Adrenal gland (tissue), 12 donors: ENCODE data around the gene SHB. TPM values are rescaled to one million over a fixed set of nuclear protein-coding genes. Genes with fewer than 3 reads are reported as not detected.

Experiments used
- DNase-seq, 7 donors: peaks; one replicate each; pipeline ENCODE4 v3.0.0-alpha.2; 2019 to 2020
- H3K27ac ChIP-seq, 5 donors: fragments of 200-600 bp; sonication (generic) in 4 of 5; 1 replicate in 3 of 5; 2 replicates in 2 of 5; pipeline versions ENCODE4 v1.5.1 to v1.8.0; 2016 to 2020; ENCODE audit warnings: mild to moderate bottlenecking in 1 of 5
- H3K27me3 ChIP-seq: fragments of 200-600 bp; 2 replicates; pipeline ENCODE4 v1.8.0; 2021
- H3K36me3 ChIP-seq, 2 donors: fragments of 200-600 bp; replicated peaks in 1 of 2; 1 replicate in 1 of 2; 2 replicates in 1 of 2; pipeline versions ENCODE4 v1.5.1 to v1.8.0; 2018 to 2022
- H3K4me1 ChIP-seq, 2 donors: fragments of 200-600 bp; replicated peaks in 1 of 2; 1 replicate in 1 of 2; 2 replicates in 1 of 2; pipeline versions ENCODE4 v1.5.1 to v1.8.0; 2018 to 2021
- H3K4me3 ChIP-seq, 4 donors: fragments of 200-600 bp; sonication (generic) in 3 of 4; one replicate each; pipeline ENCODE4 v1.5.1; 2016 to 2018
- H3K9me3 ChIP-seq, 3 donors: fragments of 200-600 bp; sonication (generic) in 1 of 3; replicated peaks in 1 of 3; 1 replicate in 2 of 3; 2 replicates in 1 of 3; pipeline versions ENCODE4 v1.5.1 to v1.8.0; 2016 to 2021
- POLR2A ChIP-seq, 2 donors: fragments of 450-650 bp; IDR thresholded peaks; one replicate each; pipeline ENCODE4 v1.6.1; 2017; ENCODE audit warnings: antibody characterized with exemption in 2 of 2, mild to moderate bottlenecking in 2 of 2, moderate library complexity in 1 of 2
- WGBS, 4 donors: extraction: QIAGEN DNeasy Blood & Tissue Kit in 2 of 4; methylation state at CpG; one replicate each; pipeline versions ENCODE4 v1.1.5 to v1.1.7; 2013 to 2017; 5-methylcytosine and 5-hydroxymethylcytosine counted together
- intact Hi-C, 2 donors: fragments of 100-400 bp; cut with DNase I; formaldehyde crosslinking; loops; one replicate each; pipeline versions ENCODE4 v1.14.1 to v1.15.0; 2022 to 2023
- polyA plus RNA-seq, 3 donors: library from polyadenylated mRNA; stranded (reverse); fragments of 200-250 nt in 2 of 3; fragments of 350-450 nt in 1 of 3; fragmentation: Illumina TruSeq in 1 of 3; extraction: RNeasy Lipid Tissue Mini Kit (QIAGEN cat#74804) in 1 of 3; gene quantifications; one replicate each; pipeline ENCODE4 v1.2.3, GENCODE V29; 2013 to 2014
- total RNA-seq, 9 donors: library from RNA; depleted of rRNA in 4 of 9; stranded (reverse); fragments of >200 nt in 4 of 9; fragments of 120-200 nt in 1 of 9; fragmentation: NEBNext Ultra II Directional in 1 of 9; extraction: Animal tissue kit (Norgen Biotek cat#: 25700) in 1 of 9; gene quantifications; one replicate each; pipeline versions ENCODE4 v1.1.0 to v1.2.4, GENCODE V29; 2013 to 2023
- TF ChIP-seq, protein P1 (sequence below), 6 experiments: fragments of 450-650 bp in 4 of 6; fragments of 200-600 bp in 2 of 6; sonication (generic) in 1 of 6; IDR thresholded peaks; 1 replicate in 5 of 6; 2 replicates in 1 of 6; pipeline versions ENCODE4 v1.5.1 to v1.8.0; 2016 to 2021; ENCODE audit warnings: antibody characterized with exemption in 6 of 6, mild to moderate bottlenecking in 2 of 6, moderate library complexity in 1 of 6
- donor health status: healthy with polysubstance abuse.
- donor health status: Bipolar disorder and iron deficiency.
- donor health status: DM: yes; HTN: yes; CAD: no.
- donor health status: DM: no; HTN: no; CAD: no.
- donor health status: DM: no; HTN: no; CAD: no.
- donor health status: DM: yes; HTN: yes; CAD: no.

The SHB gene
- total and polyA plus RNA-seq, 12 donors = 3.2 to 21.2 (median 11.1) TPM

DNA sequence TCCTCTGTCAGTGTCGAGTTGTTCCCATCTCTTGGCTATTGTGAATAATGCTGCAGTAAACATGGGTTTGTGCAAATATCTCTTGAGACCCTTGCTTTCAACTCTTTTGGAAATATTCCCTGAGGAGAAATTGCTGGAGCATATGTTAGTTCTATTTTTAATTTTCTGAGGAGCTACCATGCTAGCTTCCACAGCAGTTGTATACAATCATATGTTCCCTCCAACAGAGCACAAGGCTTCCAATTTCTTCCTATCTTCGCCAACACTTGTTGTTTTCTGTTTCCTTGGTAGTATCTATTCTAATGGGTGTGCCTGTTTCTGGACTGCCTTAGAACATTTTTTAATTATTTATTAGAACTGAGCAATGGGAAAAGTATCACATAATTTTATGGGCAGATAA, 23.6 kb upstream of the SHB start:
- intact Hi-C loops = loop anchor here in 1 of 2 donors (5.0 kb wide), 1 partner anchor 70 kb away; no protein-coding TSS in a partner anchor
- no peaks in the 10 kb centered on the region for H3K9me3 ChIP-seq
- 89 to 98% (median 94%) methylated on average over 2 of the region's 2 CpGs for WGBS, 4 donors
- no peak overlapping the region for H3K27ac ChIP-seq
- DNase-seq = no peak
- no peak overlapping the region for H3K4me3 ChIP-seq
- H3K4me1 ChIP-seq = no peaks in the 10 kb centered on the region
- no peaks in the 10 kb centered on the region for H3K27me3 ChIP-seq
- TF ChIP-seq, protein P1, sequence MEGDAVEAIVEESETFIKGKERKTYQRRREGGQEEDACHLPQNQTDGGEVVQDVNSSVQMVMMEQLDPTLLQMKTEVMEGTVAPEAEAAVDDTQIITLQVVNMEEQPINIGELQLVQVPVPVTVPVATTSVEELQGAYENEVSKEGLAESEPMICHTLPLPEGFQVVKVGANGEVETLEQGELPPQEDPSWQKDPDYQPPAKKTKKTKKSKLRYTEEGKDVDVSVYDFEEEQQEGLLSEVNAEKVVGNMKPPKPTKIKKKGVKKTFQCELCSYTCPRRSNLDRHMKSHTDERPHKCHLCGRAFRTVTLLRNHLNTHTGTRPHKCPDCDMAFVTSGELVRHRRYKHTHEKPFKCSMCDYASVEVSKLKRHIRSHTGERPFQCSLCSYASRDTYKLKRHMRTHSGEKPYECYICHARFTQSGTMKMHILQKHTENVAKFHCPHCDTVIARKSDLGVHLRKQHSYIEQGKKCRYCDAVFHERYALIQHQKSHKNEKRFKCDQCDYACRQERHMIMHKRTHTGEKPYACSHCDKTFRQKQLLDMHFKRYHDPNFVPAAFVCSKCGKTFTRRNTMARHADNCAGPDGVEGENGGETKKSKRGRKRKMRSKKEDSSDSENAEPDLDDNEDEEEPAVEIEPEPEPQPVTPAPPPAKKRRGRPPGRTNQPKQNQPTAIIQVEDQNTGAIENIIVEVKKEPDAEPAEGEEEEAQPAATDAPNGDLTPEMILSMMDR (IDR thresholded peaks at IDR 0.05) = no peak
- no peak for TF ChIP-seq POLR2A (IDR thresholded peaks at IDR 0.05)
- H3K36me3 ChIP-seq = no peaks in the 10 kb centered on the region

DNA sequence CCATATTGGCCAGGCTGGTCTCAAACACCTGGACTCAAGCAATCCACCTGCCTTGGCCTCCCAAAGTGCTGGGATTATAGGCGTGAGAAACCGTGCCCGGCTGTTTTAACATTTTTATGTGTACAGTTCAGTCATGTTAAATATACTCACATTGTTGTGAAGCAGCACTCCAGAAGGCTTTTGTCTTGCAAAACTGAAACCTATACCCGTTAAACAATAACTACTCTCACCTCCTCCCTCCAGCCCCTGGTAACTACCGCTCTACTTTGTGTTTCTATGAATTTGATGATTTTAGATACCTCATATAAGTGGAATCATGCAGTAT, 23.1 kb upstream of the SHB start:
- Histone ChIP-seq H3K4me1 (no peaks in the 10 kb centered on the region), H3K27me3 (no peaks in the 10 kb centered on the region), H3K4me3 (no peak overlapping the region), H3K36me3 (no peaks in the 10 kb centered on the region), H3K27ac (no peak overlapping the region), H3K9me3 (no peaks in the 10 kb centered on the region)
- DNase-seq = peak in 2 of 7 donors; percentile 3 to 17
- no peak for TF ChIP-seq POLR2A (IDR thresholded peaks at IDR 0.05)
- TF ChIP-seq, protein P1 (IDR thresholded peaks at IDR 0.05) = no peak
- 95 to 98% (median 98%) methylated on average over 5 of the region's 5 CpGs for WGBS, 4 donors
- intact Hi-C loops = loop anchor here in 1 of 2 donors (5.0 kb wide), 1 partner anchor 70 kb away; no protein-coding TSS in a partner anchor

DNA sequence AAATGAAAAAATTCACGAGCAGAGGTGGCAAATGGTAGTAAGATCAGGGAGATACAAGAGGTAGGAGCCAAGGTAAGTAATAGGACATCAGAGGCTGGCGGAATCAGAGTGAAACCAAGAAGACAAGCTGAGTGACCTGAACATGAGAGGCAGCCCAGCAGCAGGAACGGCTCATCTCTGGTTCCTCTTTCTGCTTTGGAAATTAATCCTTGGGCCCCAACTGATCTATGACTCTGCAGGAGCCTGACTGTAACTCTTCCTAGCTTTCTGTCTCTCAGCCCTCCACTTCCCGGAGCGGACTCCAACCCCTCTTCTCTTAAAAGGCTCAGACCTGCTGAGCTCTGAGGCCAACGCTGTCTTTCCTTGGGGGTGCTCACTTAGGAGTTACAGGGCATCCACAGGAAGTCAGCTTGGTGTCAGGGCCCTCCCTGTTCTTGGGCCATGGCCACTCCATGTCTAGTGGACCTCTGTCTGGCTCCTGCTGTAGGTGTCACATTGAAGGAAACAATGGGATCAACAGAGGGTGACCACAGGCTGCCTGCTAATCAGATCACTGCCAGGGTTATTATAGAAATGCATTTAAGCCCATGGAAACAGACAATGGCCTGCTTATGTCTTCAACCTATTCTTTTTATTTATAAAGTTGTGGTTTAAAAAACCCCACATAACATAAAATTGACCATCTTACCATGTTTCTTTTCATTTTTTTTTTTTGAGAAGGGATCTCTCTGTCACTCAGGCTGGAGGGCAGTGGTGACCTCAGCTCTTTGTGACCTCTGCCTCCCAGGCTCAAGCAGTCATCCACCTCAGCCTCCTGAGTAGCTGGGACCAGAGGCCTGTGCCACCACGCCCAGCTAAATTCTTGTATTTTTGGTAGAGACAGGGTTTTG, 22.5 kb upstream of the SHB start:
- DNase-seq = peak in 2 of 7 donors; percentile 11 to 17
- no peak overlapping the region for H3K4me3 ChIP-seq
- H3K9me3 ChIP-seq = no peaks in the 10 kb centered on the region
- WGBS, 4 donors = 87 to 90% (median 89%) methylated on average over 7 of the region's 7 CpGs
- no peak overlapping the region for H3K27ac ChIP-seq
- H3K27me3 ChIP-seq = no peaks in the 10 kb centered on the region
- H3K4me1 ChIP-seq = no peaks in the 10 kb centered on the region
- no peaks in the 10 kb centered on the region for H3K36me3 ChIP-seq
- intact Hi-C loops = loop anchor here in 1 of 2 donors (5.0 kb wide), 1 partner anchor 71 kb away; no protein-coding TSS in a partner anchor
- TF ChIP-seq POLR2A (IDR thresholded peaks at IDR 0.05) = no peak
- TF ChIP-seq, protein P1 (IDR thresholded peaks at IDR 0.05) = no peak

DNA sequence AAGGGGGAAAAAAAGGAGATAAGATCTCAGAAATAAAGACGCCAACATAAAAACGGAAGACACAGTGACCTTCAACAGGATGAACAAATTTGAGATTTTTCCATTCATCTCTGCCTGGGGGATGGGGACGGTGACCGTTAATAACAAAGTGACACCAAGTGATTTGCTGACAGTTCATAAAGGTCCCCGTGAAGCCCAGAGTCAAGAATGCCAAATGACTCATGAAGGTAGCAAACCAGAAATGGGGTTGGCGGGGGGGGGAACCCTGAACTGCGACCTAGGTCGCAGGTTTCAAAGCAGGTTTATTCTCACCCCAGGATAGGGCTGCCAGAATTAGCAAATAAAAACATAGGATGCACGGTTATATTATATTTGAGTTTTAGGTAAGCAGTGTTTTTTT, 21.1 kb upstream of the SHB start:
- Histone ChIP-seq H3K4me3 (no peak overlapping the region), H3K27ac (no peak overlapping the region), H3K27me3 (no peaks in the 10 kb centered on the region), H3K36me3 (no peaks in the 10 kb centered on the region), H3K4me1 (no peaks in the 10 kb centered on the region), H3K9me3 (no peaks in the 10 kb centered on the region)
- WGBS, 4 donors = 37 to 41% (median 39%) methylated on average over 9 of the region's 9 CpGs
- intact Hi-C loops = loop anchor here in 1 of 2 donors (5.0 kb wide), 1 partner anchor 72 kb away; no protein-coding TSS in a partner anchor
- TF ChIP-seq POLR2A (IDR thresholded peaks at IDR 0.05) = no peak
- TF ChIP-seq, protein P1 (IDR thresholded peaks at IDR 0.05) = no peak
- DNase-seq = peak in 3 of 7 donors; percentile 7 to 51 (median 34)
